ENCODE results near the gene OSBPL9.

OSBPL9 gene

GRCh38 chr1:51829058-51829457, 212.2 kb downstream of the OSBPL9 start:
- Mint-ChIP-seq H3K36me3 (peaks cover 93% of the 10 kb centered on the region), H3K4me3 (no peak overlapping the region), H3K27ac (no peak overlapping the region), H3K4me1 (no peaks in the 10 kb centered on the region), H3K9me3 (no peaks in the 10 kb centered on the region)
- ATAC-seq (no peak), DNase-seq (ENCODE audit: low spot score in 2 of 2) (no peak)

- H3K36me3 Mint-ChIP-seq, result peaks cover 100% of the 10 kb centered on the region
- H3K4me3 Mint-ChIP-seq, result no peak overlapping the region
- no peak overlapping the region for H3K27ac Mint-ChIP-seq
- H3K9me3 Mint-ChIP-seq, result no peaks in the 10 kb centered on the region
- ATAC-seq (no peak), DNase-seq (ENCODE audit: low spot score in 2 of 2) (no peak)
- H3K4me1 Mint-ChIP-seq, result no peaks in the 10 kb centered on the region
Observed at GRCh38 chr1:51833700-51834099, 216.8 kb downstream of the OSBPL9 start.

- Mint-ChIP-seq H3K36me3 (peaks cover 83% of the 10 kb centered on the region), H3K4me3 (no peak overlapping the region)
Observed at GRCh38 chr1:51837243-51837642, 220.4 kb downstream of the OSBPL9 start.

More at GRCh38 chr1:51837243-51837642, 220.4 kb downstream of the OSBPL9 start:
- peaks cover 6% of the 10 kb centered on the region for H3K4me1 Mint-ChIP-seq
- no peak overlapping the region for H3K27ac Mint-ChIP-seq
- DNase-seq (ENCODE audit: low spot score in 2 of 2) (no peak), ATAC-seq (no peak)
- no peaks in the 10 kb centered on the region for H3K9me3 Mint-ChIP-seq
